Tibial nerve (tissue), 4 donors: Measurements from ENCODE around the gene ART5.

Experiments used
- EP300 ChIP-seq, 2 donors: sonication (generic); formaldehyde crosslinking; IDR thresholded peaks; one replicate each; pipeline ENCODE4 v1.6.1; 2017; ENCODE audit warnings: antibody characterized with exemption in 2 of 2, mild to moderate bottlenecking in 1 of 2
- POLR2A ChIP-seq, 2 donors: fragments of 450-650 bp; IDR thresholded peaks; one replicate each; pipeline ENCODE4 v1.6.1; 2017; ENCODE audit warnings: antibody characterized with exemption in 2 of 2, mild to moderate bottlenecking in 2 of 2, moderate library complexity in 2 of 2
- TF ChIP-seq, protein P1 (sequence below), 5 experiments: fragments of 200-600 bp in 3 of 5; fragments of 450-650 bp in 2 of 5; sonication (generic) in 3 of 5; IDR thresholded peaks; one replicate each; pipeline ENCODE4 v1.5.1; 2016 to 2019; ENCODE audit warnings: antibody characterized with exemption in 5 of 5, mild to moderate bottlenecking in 3 of 5, moderate library complexity in 2 of 5

DNA sequence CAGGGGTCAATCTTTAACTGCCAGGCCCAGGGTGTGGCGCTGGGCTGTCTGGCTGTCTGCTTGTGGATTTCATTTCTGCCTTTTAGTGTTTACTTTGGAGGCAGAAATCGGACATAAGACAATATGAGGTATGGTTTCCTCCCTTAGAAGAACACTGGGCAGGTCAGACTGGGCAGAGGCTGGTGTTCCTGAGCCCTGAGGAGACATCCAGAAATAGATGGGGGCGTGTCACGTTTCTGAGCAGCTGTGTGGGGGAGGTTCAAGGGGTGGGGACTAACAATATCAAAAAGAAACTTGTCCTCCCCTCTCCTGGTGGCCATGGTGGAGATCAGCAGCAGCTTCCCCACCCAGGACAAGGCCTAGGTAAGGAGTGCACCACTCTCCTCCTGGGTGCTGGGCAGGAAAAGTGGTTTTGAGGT lies 3.0 kb upstream of the ART5 start, which contains the start of gene ART1:
- TF ChIP-seq, protein P1, sequence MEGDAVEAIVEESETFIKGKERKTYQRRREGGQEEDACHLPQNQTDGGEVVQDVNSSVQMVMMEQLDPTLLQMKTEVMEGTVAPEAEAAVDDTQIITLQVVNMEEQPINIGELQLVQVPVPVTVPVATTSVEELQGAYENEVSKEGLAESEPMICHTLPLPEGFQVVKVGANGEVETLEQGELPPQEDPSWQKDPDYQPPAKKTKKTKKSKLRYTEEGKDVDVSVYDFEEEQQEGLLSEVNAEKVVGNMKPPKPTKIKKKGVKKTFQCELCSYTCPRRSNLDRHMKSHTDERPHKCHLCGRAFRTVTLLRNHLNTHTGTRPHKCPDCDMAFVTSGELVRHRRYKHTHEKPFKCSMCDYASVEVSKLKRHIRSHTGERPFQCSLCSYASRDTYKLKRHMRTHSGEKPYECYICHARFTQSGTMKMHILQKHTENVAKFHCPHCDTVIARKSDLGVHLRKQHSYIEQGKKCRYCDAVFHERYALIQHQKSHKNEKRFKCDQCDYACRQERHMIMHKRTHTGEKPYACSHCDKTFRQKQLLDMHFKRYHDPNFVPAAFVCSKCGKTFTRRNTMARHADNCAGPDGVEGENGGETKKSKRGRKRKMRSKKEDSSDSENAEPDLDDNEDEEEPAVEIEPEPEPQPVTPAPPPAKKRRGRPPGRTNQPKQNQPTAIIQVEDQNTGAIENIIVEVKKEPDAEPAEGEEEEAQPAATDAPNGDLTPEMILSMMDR (IDR thresholded peaks at IDR 0.05), result no peak
- TF ChIP-seq POLR2A (IDR thresholded peaks at IDR 0.05) (no peak), EP300 (IDR thresholded peaks at IDR 0.05) (no peak)
